Measurements from ENCODE around the gene DLG2.

DLG2 gene

DNA sequence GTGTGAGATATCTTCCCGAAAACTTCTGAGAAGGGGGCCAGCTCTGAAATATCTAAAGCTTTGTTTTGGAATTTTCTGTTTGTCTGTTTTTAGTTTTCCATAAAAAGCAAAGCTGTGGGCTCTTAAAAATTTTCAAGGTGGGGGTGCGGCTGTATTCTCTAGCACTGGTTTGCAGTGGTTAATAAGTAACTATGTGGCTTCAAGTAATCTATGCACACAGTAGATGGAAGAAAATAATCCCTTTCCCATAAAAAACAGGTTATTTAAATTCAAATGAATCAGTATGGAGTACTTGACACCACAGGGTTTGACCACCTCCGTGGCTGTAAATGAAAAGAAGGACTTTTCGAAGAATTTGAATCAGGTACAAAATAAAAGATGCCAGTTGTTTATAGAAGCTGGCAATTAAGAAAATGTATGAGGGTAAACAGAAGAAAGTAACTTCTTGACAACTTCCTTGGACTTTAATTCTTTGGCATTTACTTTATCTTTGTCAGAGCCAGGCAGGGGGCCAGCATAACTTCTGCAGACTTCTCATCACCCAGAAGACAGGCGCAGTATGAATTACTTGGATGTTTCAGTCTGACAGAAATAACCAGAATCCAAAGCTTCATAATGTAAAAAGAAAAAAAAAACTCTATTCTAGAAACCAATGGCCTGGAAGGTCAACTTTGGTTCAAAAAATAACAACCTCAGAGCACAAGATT is 981.0 kb downstream of the DLG2 start:
- no peak for DNase-seq (ENCODE audit: low read depth)

DNA sequence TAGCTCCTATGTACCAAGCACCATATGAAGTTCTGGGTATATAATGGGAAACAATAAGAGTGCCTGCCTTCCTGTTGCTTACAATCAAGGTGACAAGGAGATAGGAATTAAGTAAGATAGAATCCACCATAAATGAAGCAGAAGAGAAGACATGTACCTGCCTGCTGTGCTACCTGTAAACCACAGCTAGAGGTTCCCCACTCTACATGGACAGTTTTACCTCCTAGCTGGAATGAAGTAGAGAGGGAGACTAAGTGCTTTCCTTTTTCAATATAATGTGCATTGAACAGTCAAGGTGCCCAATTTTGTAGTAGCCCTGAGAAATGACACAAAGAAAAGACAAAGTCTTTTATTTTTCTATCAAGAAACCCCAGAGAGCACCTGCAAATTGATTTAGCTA is 984.6 kb downstream of the DLG2 start:
- DNase-seq (ENCODE audit: low read depth): no peak

DNA sequence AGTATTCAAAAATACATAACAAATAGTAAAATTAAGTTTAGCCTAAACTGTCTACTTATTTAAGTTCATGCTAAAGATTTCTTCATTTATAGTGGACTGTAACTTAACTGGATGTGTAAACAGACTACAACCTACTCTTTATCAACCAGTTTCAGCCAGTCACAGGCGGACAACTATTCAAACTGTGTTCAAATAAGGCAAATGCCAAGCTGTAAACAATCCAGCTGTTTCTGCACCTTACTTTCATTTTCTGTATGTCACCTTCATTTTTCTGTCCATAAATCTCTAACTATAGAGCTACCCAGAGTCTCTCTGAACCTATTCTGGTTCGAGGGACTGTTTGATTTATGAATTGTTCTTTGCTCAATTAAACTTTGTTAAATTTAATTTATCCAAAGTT is 992.8 kb downstream of the DLG2 start:
- DNase-seq (ENCODE audit: low read depth): no peak

DNA sequence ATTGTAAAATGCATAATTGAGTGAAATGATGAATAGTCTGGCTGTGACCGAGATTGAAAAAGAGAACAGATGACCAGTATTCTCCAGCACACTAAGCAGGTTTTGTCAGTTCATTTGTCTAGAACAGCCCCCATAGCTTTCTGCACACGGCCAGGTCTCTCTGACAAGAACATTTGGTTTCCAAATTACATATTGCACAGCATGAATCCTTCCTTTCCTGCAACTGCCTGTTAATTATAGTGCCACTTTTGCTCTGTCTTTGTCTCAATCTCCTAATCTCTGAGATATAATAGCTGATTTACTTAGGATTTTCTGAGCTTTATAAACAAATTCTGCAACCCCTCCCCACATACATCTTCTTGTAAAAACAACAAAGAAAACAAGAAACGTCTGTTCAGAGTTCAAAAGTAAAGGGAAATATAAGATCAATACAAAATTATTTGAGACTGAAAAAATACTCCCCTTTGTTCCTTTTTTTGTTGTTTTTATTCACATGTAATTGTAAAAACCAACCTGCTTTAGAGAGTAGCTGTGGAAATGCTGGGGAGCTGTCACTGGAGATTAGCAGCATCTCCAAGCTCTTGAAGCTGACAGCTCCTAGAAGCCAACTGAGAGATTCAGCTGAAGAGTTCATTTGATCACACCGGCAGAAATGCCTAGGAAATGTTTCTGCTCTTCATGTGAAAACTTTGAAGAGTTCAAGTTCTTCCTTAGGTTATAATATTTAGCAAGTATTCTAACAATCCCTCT is 998.1 kb downstream of the DLG2 start:
- DNase-seq (ENCODE audit: low read depth): no peak

DNA sequence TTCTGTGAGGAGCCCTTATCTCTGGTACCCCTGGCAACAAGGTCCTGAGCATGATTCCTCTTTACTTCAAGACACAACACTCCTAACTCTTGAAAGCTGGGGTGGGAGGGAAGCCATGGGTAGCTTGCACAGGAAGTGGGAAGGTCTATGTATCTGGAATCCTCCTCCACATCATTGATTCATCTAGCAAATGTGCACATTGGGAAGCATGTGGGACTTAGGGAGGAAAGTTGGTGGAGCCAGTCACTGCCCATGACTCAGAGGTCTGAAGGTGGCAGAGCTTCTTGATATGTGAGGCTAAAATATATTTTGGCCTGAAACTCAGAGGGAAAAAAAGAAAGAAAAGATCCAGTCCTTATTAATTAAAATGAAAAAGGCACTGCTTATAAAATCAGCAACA is 1000.9 kb downstream of the DLG2 start:
- DNase-seq (ENCODE audit: low read depth): no peak

DNA sequence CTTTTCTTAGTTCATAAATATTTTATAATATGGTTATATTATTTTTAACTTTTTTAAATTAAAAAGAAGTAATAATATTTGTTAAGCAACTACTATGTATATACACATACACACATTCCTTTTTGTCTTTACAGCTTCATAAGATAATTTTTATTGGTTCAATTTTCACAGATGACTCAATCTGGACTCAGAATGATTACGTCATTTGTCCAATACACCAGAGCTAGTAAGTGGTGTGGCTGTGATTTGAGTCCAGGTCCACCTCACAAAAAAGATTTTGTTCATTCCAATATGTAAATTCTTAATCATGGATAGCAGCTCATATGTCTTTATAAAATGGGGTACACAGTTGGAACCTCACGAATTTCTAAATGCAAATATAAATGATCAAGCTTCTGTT is 1014.5 kb downstream of the DLG2 start:
- DNase-seq (ENCODE audit: low read depth): no peak

DNA sequence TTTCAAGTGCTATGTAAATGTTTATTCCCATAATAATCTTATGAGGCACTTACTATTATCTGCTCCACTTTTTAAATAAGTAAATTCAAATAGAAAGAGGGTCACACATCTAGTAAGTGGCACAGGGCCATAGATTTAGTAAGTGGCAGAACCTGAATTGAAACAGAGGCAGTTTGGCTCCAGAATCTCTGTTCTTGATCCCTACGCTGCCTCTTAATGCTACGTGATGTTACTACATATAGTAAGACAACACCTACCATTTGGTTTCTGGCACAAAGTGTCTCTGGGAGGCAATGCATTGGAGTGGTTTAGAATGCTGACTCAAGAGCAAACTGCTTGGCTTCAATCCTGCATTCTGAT is 1018.3 kb downstream of the DLG2 start:
- no peak for DNase-seq (ENCODE audit: low read depth)

GRCh38 chr11:84607975-84608836 is 1018.9 kb downstream of the DLG2 start:
- DNase-seq (ENCODE audit: low read depth): no peak

DNA sequence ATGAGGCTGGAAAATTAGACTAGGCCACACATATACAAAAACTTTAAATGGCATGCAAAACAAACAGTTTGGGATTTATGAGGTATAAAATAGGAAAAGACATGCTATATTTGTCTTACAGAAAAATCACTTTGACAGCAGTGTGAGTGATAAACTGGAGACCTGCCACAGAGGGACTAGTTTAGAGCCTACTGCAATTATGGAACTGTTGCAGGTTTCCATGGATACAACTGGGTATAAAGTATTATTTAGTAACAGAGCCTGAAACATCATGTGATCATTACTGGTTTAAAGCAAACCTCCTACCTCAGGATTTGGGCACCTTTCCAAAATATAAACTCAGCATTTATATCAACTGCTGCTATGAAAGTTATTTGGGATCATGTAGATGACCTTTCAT is 1032.5 kb downstream of the DLG2 start:
- DNase-seq (ENCODE audit: low read depth): no peak

DNA sequence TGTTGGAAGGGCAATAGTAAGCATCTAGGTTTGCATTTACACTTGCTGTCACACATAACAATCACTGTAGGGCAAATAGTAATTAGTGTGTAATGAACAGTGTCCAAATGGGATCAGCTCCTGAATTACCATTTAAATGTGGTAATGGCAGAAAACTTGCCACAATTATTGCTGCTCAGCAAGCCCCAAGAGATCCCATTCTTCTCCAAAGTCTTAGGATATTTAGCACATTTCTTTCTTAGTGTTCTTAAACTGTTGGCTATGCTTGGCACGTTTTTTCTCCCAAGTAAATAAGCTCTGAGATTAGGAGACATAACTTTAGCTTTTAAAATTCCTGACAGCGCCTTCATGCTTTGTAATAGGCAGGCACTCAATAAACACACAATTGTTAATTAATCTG is 1037.0 kb downstream of the DLG2 start:
- DNase-seq (ENCODE audit: low read depth): no peak

GRCh38 chr11:84588131-84588829 is 1038.9 kb downstream of the DLG2 start:
- DNase-seq (ENCODE audit: low read depth): no peak

GRCh38 chr11:84583106-84583505 is 1044.0 kb downstream of the DLG2 start:
- DNase-seq (ENCODE audit: low read depth): no peak

DNA sequence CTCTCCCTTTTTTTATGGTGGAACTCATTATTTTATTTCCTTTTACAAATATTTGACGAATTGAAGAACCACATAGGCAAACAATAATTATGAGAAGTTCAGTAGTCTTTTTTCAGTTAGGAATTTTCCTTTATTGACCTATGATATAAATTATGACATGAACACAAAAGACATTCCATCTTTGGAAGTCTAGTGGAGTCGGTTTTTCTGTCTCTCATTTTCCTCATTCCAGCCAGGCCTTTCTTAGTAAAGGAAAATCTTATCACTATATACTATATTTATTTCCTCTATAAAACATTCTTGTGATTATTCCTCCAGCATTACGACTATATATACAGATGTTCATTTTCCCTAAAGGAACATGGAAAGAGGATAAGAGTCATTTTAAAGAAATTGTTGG is 1046.1 kb downstream of the DLG2 start:
- DNase-seq (ENCODE audit: low read depth): no peak

DNA sequence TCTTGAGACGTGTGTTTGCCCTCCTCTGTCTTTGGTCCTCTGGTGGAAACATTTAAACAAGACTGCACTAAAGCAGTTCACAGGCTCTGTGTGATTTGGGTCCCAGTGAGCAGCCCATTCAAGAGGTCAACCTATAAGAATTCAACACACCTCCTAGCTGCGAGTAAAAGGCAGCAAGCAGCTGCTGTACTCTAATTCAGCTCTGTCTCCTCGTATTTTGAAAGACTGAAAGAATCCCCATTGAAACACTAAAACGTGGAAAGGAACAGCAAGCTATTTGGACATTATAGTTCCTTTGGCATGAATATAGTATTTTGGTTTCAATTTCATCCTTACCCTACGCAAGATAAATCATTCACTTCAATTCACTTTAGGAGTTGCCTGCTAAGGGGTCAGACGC is 1046.7 kb downstream of the DLG2 start:
- DNase-seq (ENCODE audit: low read depth): no peak

GRCh38 chr11:84573868-84574267 is 1053.3 kb downstream of the DLG2 start:
- no peak for DNase-seq (ENCODE audit: low read depth)

DNA sequence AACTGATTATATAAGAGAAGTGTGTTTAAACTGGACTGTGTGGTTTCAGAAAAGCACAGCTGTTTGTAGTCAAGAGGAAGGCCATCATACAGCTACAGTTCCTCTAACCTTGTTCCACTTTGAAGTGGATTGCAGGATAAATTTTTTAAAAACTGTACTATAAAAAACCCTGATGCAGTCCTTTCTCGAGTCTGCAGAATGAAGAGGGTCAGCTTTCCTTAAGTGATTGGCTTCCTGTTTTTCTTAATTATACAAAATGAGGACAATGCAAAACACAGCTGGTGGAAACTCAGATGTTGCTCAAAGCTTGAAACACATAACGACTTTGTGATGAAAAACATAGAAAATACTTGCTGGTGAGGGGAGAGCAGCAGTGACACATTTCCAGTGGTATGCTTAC is 1060.5 kb downstream of the DLG2 start:
- DNase-seq (ENCODE audit: low read depth): no peak

- no peak for DNase-seq (ENCODE audit: low read depth)
These were observed 1062.3 kb downstream of the DLG2 start for GRCh38 chr11:84564867-84565184.

DNA sequence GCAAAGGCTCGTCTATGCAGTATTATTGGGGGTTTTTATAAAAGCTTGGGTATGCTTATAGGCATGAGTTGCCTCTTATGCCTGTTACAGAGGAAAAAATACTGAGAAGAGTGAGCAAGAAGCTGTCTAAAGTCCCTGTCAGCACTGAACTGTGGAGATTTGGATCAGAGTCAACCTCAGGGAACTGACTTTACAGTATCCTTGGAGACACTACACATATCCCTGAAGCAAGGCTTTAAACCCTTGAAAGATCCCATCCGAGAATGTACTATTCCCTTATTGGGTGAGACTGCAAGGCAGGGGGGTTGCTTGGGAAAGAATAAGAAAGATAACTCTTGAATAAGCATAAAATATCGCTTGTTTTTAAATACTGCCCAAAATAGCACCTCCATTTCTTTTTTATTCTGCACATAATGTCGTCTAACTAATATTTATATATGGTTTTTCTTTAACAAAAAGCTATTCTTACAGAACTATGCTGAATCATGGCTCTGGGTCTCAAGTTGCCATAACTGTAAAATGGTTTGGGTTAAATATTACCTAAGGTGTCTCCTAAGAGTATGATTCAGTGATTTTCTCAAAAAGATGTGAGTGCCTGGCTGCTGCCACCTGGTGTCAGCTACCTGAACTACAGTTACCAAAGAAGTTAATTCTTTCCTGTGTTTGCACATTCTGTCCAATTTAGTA is 1062.8 kb downstream of the DLG2 start:
- DNase-seq (ENCODE audit: low read depth): no peak

- DNase-seq (ENCODE audit: low read depth): no peak
These were observed 1063.8 kb downstream of the DLG2 start for GRCh38 chr11:84563356-84563755.

DNA sequence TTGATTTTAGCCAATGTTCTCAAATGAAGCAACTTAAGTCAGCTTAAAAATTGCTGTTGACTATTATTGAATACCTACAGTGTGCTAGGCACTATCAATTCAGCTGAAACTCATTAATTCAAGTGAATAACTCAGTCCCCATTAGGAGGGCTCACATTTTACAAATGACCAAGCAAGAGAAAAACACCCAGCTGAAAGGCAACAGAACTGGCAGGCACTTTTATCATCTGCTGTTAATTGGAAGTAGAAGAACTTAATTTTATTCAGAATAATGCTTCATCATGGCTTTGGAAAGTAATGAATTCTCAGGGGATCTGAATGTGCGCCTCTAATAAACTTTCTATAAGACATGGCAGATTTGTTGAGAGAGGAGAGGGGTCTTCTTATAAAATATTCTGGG is 1066.9 kb downstream of the DLG2 start:
- DNase-seq (ENCODE audit: low read depth): no peak

DNA sequence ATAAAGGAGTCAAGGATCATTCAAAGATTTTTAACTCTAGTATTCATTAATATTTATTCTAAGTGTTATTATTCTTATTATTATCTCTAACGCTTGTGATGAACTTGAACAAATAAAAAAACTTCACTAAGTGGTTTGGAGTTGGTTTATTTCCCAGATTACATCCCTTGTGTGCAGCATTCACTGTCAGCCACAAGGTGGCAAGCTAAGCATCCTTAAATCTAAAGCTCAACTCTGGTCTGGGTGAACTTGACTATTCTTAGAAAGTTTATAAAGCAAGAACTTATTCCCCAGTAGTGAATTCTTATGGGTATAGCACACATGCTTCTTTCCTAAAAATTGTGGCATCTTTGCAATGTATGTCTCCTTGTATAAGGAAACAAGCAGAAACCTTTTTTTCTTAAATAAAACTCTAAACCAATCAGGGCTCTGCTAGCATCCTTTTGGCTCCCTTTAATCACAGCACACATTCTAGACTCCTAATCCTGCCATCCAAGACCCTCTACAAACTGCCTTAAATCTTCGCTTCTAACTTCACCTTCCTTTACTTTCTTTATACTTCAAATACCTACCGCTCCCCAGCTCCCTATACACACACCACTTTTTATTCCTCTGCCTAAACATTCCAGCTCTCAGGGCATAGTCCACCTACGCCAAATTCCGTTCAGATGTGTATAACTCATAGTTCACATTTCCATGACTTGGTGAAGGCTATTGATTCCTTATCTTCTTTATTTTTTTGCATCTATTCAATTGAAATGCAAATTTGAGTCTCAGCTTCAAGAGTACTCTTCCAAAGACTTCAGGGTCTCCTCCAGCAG is 1068.8 kb downstream of the DLG2 start:
- DNase-seq (ENCODE audit: low read depth): no peak
